CD4-positive, alpha-beta T cell treated with Interleukin-2 at 100 ng/mL for 4 hours (primary cell): ENCODE measurements around the gene TMIGD3.
"Not testable (repeated sequence)": the region's sequence is repeated elsewhere in the genome, so short reads cannot be mapped to it uniquely, and the experiment has no call there.

Source experiments
- DNase-seq: peaks from one replicate; pipeline ENCODE4 v3.0.0-alpha.2; 2020; ENCODE audit warnings: low spot score

The TMIGD3 gene

DNA sequence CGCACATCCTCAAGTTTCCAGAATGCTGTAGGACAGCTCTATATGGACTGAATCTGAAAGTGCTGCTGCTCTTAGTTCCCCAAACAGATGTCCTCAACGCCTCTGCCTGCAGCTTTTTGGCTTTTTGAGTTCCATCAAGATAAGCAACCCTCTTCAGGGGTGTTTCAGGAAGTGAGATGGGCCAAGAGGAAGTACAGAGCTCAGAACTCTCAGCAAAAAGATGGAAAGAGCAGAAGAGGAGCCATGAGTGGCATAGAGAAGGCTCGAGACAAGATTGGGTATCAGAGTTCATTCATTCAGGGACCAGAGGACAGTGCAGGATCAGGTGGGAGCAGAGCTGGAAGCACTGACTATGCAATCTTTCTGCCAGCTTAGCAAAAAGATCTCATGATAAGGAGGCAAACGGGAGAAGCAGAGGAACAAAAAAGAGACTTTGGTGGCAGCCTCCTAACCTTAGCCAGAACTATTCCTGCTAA is at the start of gene TMIGD3, which contains the start of gene ADORA3:
Gene TMIGD3 (minus strand): TSS at position 49 of the 476 bp plus-strand sequence. CDS start 279 bp downstream, outside the sequence.
Gene ADORA3 (minus strand): TSS at position 49 of the 476 bp plus-strand sequence. CDS start 279 bp downstream, outside the sequence.
- peak; percentile 22 for DNase-seq

DNA sequence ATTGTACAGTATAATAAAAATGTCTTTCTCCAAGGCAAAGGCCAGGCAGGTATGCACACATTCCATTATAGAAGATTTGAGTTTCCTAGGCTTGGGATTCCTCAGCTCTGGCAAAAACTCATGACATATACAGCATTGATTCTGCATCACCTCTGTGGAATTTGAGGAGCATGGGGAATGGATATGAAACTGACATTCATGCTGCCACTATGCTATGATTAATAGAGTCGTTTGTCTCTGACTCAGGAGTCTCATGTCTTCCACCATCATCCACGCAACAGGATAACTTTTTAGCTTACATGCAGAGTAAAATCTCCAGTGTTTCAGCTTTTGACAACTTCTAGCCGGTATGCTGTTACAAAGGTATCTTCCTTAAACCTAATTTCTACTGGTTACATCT is 49.8 kb upstream of the TMIGD3 start:
- DNase-seq: no peak

DNA sequence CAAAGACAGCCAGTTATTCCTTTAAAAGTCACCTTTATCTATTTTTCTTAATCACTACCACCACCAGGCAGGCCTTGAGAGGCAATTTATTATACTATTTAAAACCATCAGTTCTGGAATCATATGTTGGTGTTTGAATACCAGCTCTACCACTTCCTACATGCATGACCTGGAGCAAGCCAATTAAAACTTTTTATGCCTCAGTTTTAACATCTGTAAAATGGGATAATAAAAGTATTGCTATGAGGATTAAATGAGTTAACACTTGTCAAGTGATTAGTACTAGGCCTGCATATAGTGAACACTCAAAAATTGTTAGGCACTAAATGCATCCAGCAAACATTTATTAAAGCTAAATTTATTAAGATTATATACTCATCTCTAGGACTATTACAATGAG is 49.2 kb upstream of the TMIGD3 start:
- no peak for DNase-seq

DNA sequence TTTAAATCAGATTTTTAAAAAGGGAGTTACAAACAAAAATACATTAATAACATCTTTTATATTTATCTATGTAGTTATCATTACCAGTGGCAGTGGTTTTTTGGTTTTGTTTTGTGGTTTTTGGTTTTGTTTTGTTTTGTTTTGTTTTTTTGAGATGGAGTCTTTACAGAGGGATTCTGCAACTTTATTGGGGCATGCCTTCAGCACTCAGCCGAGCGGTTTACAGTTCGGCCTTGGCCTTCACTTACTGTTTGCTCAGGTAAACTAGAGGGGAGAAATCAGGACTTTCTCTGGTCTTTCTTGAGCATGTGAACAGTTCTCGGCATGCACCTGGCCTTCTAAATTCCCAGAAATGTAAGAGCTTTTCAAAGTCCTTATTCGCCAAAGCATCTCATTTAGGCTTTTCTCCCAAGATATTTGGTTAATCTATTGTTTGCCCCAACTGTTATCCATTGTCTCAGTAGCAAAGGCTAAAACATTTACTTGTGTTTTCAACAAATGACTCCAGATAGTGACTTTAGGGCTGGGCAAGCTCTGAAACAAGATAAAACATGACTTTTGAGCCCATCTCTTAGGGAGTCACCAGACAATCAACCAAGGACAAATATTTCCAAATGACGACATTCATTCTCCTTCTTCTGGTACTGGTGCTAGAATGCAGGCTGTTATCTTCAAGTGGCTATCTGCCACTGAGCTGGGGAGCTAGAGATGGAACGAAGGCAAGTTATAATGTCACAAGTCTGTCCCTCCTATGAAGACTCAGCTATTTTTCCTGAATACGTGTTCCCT is 48.4 kb upstream of the TMIGD3 start:
- no peak for DNase-seq

DNA sequence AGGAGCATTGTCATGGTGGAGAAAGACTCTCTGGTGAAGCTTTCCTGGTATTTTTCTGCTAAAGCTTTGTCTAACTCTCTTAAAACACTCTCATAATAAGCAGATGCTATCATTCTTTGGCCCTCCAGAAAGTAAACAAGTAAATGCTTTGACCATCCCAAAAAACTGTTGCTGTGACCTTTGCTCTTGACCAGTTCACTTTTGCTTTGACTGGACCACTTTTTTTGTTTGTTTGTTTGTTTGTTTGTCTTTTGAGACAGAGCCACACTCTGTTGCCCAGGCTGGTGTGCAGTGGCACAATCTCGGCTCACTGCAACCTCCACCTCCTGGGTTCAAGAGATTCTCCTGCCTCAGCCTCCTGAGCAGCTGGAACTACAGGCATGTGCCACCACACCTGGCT is 44.4 kb upstream of the TMIGD3 start:
- DNase-seq: not testable (repeated sequence)

DNA sequence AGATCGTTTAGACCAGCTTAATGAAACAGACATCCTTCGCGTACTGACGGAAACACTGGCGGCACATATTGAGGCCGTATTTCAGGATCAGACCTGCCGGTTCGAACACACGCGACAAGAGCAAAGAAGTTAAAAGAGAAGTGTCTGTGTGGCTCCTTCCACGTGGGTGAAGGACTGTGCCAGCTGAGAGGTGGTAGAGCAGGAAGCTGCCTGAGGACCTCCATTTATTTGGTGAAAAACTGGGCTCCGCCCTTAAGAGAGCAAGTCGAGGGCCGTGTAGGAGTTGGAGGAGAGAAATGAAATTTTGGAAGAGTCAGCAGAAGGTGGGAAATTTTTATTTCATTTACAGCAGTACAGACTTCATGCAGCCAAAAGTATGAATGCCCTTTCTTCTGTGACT is 38.8 kb upstream of the TMIGD3 start:
- DNase-seq: no peak

DNA sequence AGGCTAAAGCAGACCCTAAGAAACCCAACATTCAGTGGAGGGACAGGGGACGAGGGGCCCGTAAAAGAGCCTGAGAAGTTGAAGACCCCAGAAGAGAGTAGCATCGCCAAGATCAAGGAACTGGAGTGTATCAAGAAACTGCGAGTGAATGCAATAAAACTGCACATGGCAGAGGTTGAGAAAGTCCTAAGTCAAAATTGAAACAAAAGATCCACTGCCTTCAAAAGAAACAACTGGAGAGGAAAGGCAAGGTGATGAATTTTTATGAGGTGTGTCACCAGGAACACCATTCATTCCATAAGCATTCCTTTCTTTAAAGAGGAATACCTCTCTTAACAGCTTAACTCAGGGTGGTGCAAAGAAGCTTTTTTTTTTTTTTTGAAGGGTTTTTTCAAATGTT is 38.3 kb upstream of the TMIGD3 start:
- DNase-seq: no peak

DNA sequence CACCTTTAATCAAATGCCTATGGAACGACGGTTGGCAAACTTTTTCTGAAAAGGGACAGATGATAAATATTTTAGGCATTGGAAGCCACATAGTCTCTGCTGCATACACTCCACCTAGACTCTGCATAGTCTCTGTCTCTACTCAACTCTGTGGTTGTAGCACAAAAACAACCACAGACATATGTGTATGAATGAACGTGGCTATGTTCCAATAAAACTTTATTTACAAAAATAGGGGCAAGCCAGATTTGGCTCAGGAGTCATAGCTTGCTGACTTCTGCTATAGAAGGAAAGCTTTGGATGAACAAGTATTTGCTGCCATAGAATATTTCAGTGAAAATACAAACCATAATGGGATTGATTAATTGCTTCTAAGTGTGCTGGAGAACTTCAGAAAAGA is 37.5 kb upstream of the TMIGD3 start:
- no peak for DNase-seq

DNA sequence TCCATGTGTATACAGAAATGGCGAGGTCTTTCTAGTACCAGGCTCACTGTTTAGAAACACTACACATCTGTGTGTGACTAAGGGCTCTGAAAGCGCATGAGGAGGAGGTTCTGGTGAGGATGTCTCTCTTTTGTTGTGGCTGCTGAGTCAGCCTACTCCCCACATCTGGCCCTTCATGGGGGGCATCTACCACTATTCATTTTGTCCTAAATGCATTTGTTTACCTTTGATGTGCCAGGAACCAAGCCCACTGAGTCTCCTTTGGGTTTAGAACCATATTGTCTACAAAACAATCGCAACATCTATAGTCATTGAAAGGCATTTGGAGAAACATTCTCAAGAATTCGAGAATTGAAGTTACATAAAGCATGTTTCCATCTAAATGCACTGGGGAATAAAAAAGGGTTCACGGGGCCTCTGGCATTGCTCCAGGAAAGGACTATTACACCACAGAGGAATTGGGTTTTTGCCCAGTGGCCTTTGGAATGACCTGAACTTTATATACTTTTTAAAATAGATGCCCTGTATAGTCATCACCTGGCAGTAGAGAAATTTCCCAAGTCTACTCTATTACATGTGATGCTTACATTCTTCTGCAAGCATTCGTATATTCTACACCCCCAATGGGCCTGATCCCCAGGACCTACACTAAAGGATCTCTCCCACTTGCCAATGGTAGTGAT is 35.1 kb upstream of the TMIGD3 start:
- DNase-seq: no peak

DNA sequence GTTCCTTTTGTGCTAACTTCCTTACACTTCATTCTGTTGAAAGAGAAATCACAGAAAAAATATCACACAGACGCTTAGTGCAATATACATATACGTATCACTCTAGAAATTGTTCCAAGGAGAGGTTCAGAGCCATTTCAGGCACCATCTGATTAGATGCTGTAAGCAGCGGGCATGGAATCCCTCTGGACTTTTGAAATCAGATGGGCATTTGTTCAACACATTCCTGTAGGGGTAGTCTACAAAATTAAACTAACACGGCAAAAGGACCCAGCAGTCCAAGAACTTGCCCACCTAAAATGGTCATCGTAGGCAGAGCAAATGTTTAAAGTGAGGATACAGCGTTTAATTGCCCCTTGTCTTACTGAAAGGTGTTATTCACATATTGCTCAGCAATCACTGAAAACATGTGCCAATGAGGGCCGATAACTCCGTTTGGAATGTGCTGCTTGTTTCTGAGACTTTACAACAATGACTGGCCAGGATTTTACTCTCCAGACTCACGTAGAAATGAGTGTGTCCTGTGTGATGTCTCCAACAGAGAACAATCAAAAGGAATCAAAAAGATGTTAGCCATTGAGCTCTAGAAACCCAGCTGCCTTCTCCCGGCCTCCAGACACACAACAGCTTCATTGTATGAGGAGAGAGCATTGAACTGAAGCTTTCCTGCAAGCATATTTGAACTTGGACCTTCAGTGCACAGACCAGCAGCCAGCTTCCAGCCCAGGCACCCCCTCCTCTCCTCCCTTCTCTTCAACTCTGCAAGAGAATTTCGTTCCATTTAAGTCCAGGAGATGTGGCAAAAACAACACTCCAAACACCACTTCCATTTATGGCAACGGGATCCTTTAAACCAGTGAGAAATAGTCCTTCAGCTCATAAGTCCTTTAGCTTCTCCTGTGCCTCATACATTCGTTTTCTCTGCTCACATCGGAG is 32.1 kb upstream of the TMIGD3 start:
- DNase-seq: no peak

DNA sequence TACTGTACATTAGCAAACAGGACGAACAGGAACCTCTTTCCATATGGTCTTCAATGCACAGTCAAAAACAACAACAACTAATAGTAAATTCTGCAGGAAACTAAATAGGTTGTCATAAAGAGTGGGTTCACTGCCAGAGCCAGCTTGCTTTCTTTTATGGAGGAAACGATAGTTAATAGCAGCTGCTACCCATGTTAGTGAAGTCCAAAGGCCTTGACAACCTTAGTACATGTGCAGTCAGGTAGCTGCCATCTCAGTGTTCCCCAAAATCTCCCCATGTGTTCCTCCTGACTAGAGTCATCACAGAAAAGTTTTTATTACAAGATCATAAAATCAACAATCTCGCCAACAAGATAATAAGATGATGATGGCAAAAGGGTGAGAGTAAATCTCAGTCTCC is 16.6 kb upstream of the TMIGD3 start:
- DNase-seq: no peak

DNA sequence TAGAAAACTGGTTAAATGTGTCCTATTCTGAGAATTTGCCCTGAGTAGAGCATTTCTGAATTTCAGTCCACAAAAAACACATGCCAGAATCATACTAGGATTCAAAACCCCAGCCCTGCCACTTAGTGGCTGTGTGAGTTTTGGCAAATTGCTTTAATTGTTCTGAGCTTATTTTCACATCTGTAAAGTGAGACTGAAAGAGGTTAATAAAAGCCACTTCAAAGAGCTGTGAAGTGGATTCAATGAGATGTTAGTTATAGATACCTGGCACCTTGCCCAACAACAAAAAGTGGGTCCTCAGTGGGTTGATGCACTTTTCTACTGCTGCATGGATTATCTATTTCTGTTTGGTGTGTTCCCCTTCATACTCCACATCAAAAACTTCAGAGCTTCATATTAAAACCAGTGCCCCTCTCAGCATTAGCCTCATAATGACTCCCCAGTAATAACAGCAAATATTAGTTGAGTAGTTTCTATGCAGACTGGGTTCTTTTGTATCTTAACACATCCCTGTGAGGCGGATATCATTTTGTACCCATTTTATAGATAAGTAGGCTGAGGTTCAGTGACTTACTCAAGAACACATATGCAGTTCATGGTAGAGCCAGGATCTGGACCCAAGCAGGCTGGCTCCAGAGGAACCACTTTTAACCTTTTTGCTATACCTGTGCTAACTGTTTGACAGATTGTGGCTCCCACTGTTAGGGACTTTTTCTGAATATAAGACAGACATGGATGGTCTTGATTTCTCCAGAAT is 14.2 kb upstream of the TMIGD3 start:
- peak; percentile 65 for DNase-seq

DNA sequence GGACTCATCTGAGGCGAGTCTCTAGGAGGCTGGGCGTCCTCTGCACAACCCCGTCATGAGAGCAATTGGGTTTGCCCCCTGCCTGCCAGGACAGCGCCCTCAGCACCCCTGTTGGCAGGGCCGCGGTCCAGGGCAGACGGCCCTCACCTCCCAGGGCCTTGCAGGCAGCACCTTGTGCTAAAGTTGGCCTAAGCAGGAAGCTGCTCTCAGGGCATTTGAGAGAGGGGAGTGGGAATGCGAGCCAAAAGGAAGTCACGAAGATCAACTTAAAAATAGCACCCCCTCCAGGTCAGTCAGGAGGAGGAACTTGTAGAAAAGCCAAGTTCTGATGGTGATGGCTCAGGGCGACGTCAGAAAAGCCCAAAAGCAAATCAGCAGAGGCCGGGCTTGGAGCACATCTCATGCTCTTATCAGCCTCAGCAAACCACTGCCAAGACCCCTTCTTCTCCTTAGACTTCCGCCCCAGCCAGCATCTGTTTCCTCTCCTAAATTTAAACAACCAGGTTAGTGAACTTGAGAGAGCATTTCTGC is 12.6 kb upstream of the TMIGD3 start:
- peak; percentile 24 for DNase-seq

DNA sequence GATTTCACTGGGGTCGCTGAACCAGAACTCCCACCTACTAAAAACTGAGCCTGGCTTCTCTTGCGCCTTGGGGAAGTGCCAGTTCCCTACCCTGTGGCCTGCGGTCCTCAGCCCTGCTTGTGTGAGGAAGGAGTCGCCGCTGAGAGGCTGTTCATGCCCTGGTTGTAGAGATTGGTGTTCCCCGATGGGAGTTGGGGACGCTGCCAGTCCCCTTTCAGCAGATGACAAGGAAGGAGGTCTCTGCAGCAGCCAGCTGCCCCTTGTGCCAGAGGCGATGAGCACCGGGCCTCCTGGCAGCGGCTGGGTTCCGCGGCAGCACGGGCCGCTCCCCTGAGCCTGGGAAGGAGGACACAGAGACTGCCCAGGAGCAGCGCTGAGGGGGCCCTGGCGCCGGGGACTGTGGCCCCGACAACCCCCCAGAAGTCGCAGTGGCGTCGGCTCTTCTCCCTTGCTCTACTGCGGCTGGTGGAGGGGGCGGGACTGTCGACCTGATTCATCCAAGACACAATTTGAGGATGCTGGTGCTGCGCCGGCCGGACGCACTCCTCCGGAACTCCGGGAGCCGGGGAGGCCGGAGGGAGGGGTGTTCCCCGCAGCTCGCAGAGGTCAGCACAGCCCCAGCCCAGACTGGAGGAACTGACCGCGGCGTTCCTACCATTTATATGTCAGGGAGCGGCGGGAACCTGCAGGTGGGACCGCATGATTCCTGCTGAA is 12.0 kb upstream of the TMIGD3 start:
- no peak for DNase-seq

DNA sequence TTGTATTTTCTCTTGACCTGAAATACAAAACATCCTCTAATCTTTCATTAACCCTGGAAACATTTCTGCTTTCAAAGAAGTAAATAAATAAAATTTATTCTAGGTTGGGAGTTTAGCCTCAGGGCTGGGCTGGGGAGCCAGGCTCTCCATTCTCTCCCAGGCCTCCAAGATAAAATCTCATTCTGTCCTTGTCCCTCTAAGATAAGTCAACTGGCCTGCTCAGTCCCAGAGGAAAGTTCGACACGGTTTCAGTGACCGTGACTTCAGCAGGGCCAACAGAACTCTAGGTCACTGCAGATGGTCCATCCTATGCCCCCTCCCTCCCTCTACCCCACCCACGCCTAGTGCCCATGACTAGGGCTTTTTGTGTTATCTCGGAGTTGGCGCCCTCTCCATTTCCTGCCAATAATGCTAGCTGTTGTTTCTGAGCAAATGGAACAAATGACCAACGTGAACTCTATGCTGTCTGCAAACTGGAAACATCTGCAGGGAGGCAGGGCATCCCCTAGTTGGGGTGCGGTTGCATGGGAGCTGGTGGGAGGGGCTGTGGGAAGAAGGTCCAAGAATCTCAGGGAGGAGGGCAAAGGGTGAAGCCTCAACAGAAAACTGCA is 10.1 kb upstream of the TMIGD3 start:
- no peak for DNase-seq

DNA sequence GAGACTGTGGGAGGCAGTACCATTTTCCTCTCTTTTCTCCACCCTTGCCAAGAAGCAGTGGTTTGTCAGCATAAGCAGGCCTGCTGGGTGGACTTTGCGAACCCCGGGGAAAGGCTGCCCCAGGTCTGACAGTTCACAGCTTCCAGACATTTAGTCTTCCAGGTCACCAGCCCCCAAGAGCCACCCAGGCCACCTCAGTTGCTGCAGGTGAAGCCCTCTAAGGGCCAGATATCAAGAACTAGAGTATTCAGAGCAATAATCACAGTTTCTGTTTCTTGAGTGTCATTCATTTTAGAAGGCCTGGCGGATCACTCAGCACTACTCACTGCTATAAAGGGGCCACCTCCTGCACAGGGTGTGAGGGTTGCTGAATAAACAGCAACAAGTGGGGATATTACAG is 9.5 kb upstream of the TMIGD3 start:
- DNase-seq: no peak

DNA sequence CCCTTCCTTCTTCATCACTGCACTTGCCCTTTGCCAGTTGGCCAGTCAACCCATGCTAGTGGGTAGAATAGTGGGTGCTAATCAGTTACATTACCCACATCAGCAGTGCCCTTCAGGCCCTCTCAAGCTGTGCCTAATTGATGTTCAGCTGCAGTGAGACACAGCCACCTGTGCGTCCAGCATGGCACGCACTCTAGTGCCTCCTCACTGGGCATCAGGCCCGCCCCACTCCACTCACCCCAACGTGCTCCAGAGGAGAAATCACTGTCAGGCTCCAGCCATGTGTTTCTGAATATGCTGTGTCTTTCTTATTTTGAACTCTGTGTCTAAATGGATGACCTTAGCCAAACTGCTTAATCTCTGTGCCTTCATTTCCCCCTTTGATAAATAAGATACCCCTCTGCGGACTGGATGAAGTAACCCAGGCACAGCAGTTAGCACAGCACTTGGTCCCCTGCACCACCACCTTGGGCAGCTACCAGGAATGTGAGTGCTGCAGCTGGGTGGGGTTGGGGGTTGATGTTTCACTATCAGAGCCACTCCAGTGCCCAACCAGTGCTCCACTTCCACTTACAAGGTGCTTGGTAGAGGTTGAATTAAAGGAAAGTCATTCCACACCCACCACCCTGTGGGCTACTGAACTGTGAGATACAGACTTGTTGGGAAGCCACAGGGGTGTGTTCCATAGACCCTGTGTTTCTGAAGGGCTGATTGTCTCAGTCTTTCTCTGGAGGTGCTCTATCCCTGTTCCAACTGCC is 8.9 kb upstream of the TMIGD3 start:
- no peak for DNase-seq

DNA sequence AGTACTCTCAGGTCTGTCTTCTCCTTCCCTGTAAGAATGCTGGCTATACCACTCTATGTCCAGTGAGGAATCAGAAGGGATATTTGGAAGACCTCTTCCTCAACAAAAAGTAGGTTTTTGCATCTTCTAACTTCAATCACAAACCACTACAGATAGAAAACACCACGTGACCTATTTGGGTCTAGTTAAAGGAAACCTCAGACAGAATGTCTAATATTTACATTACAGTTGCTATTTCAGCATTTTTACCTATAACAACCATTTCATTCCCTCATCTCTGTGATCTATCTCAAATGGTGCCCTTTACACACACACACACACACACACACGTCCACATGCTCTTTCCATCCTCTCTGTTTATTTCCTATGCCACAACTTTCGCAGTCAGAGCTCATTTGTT is 7.9 kb upstream of the TMIGD3 start:
- DNase-seq: peak; percentile 49

DNA sequence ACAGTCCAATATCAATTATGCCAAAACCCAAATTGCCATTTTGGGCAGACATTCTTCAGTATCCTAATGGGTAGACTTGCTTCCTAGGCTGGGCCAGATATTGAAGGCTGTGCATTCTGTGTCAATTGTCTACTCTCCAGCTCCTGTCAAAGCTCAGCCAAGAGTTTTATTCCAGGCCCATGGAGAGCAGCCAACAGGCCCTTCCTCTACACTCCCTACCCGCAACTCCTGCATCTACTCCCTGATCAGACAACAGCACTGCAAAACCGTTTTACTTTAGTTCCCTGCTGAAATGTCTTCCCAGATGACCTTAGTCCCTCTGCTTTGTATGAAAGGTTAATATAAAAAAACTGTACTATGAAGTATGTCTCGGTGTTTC is 6.6 kb upstream of the TMIGD3 start:
- no peak for DNase-seq
